ENCODE results near the gene ZNF587. TPM values are rescaled to one million over a fixed set of nuclear protein-coding genes. Genes with fewer than 3 reads are reported as not detected.
"Not testable (repeated sequence)": the region's sequence is repeated elsewhere in the genome, so short reads cannot be mapped to it uniquely, and the experiment has no call there.

Gene ZNF587
- total and polyA plus RNA-seq, 10 donors = 3.9 to 46.5 (median 33.9) TPM

GRCh38 chr19:57888560-57889231 lies 39.0 kb downstream of the ZNF587 start, which contains the start of gene ZNF814:
Gene ZNF814 (minus strand): TSS chr19:57889037. CDS start chr19:57888802, 235 bp downstream.
- Histone ChIP-seq H3K27ac (peak within 1 kb of the TSS in 7 of 8 donors; percentile 79 to 89 (median 85)), H3K4me1 (peaks cover 8 to 32% (median 22%) of the 10 kb centered on the region in 6 donors), H3K36me3 (peaks cover 0 to 32% (median 12%) of the 10 kb centered on the region in 6 donors), H3K4me3 (peak within 1 kb of the TSS; percentile 53 to 95 (median 82)), H3K27me3 (replicated peaks in 1 of 7) (no peaks in the 10 kb centered on the region), H3K9me3 (peaks cover 0 to 50% (median 34%) of the 10 kb centered on the region in 8 donors)
- DNase-seq = peak; percentile 91
- WGBS, 5 donors = 1 to 4% (median 1%) methylated on average over 32 to 43 of the region's 43 CpGs
- TF ChIP-seq POLR2AphosphoS5 (IDR thresholded peaks at IDR 0.05) (peak; percentile 79 to 84 (median 80)), POLR2A (IDR thresholded peaks at IDR 0.05) (no peak), CTCF (IDR thresholded peaks at IDR 0.05 in 8 of 11, conservative IDR thresholded peaks at IDR 0.05 in 3 of 11) (peak in 7 of 11 experiments; percentile 18 to 61 (median 45))
- intact Hi-C loops (cut with DNase I; ENCODE audit: low total_unique reads) = no loop called here

- WGBS, 5 donors = 60 to 87% (median 76%) methylated on average over 3 of the region's 3 CpGs
- H3K27me3 ChIP-seq (replicated peaks in 1 of 7); H3K27ac ChIP-seq; intact Hi-C loops (cut with DNase I; ENCODE audit: low total_unique reads); DNase-seq; H3K4me3 ChIP-seq: not testable (repeated sequence)
- H3K36me3 ChIP-seq = peaks cover 0 to 11% (median 2%) of the 10 kb centered on the region in 6 donors
- H3K9me3 ChIP-seq = peaks cover 0 to 30% (median 14%) of the 10 kb centered on the region in 8 donors
- H3K4me1 ChIP-seq = peaks cover 8 to 32% (median 22%) of the 10 kb centered on the region in 6 donors
Measured at GRCh38 chr19:57890706-57891105, 41.0 kb downstream of the ZNF587 start.

GRCh38 chr19:57900311-57900710 lies 50.7 kb downstream of the ZNF587 start:
- Histone ChIP-seq H3K4me3 (no peak overlapping the region), H3K27ac (no peak overlapping the region), H3K27me3 (replicated peaks in 1 of 7) (no peaks in the 10 kb centered on the region), H3K9me3 (peaks cover 0 to 46% (median 0%) of the 10 kb centered on the region in 8 donors), H3K36me3 (peaks cover 0 to 11% (median 0%) of the 10 kb centered on the region in 6 donors), H3K4me1 (peaks cover 0 to 21% (median 0%) of the 10 kb centered on the region in 6 donors)
- intact Hi-C loops (cut with DNase I; ENCODE audit: low total_unique reads) = loop anchor here (10.0 kb wide), 1 partner anchor 796 kb away; no protein-coding TSS in a partner anchor
- TF ChIP-seq CTCF (IDR thresholded peaks at IDR 0.05 in 8 of 11, conservative IDR thresholded peaks at IDR 0.05 in 3 of 11) (no peak), POLR2AphosphoS5 (IDR thresholded peaks at IDR 0.05) (no peak), POLR2A (IDR thresholded peaks at IDR 0.05) (no peak)
- DNase-seq = no peak
- 76 to 91% (median 83%) methylated on average over 5 of the region's 5 CpGs for WGBS, 5 donors

- no peak for DNase-seq
- H3K4me3 ChIP-seq = no peak overlapping the region
- peaks cover 0 to 71% (median 11%) of the 10 kb centered on the region in 8 donors for H3K9me3 ChIP-seq
- H3K36me3 ChIP-seq = peaks cover 0 to 37% (median 14%) of the 10 kb centered on the region in 6 donors
- TF ChIP-seq CTCF (IDR thresholded peaks at IDR 0.05 in 8 of 11, conservative IDR thresholded peaks at IDR 0.05 in 3 of 11) (peak in 1 of 11 experiments; percentile 15), POLR2A (IDR thresholded peaks at IDR 0.05) (no peak)
- no peaks in the 10 kb centered on the region for H3K27me3 ChIP-seq (replicated peaks in 1 of 7)
- intact Hi-C loops (cut with DNase I; ENCODE audit: low total_unique reads) = loop anchor here (10.0 kb wide), 1 partner anchor 799 kb away; no protein-coding TSS in a partner anchor
- peaks cover 0 to 17% (median 0%) of the 10 kb centered on the region in 6 donors for H3K4me1 ChIP-seq
- H3K27ac ChIP-seq = no peak overlapping the region
- 63 to 77% (median 65%) methylated on average over 7 of the region's 7 CpGs for WGBS, 5 donors
Measured at GRCh38 chr19:57903618-57904184, 54.0 kb downstream of the ZNF587 start.

Data from spleen (tissue), 11 donors.